KMS-11 (cell line): ENCODE measurements around the gene CHRNB2.
A peak's percentile ranks its signal among the peaks of the same experiment; 100 is the strongest.

ENCODE experiments used
- H2AFZ ChIP-seq: fragments of 200-600 bp; sonication (generic); 2 replicates; pipeline ENCODE4 v1.6.1; 2016; ENCODE audit warnings: antibody characterized with exemption, mixed run types, low read depth
- H3K27ac ChIP-seq: fragments of 200-600 bp; sonication (generic); 2 replicates; pipeline ENCODE4 v1.6.1; 2016; ENCODE audit warnings: mild to moderate bottlenecking, mixed run types
- H3K27me3 ChIP-seq: fragments of 200-600 bp; sonication (generic); 2 replicates; pipeline ENCODE4 v1.6.1; 2017; ENCODE audit warnings: mild to moderate bottlenecking, low read depth, mixed run types, moderate library complexity; ENCODE audit not compliant: insufficient read depth
- H3K36me3 ChIP-seq: fragments of 200-600 bp; sonication (generic); 2 replicates; pipeline ENCODE4 v1.6.1; 2017; ENCODE audit warnings: mild to moderate bottlenecking, mixed run types; ENCODE audit not compliant: insufficient read depth
- H3K4me1 ChIP-seq: fragments of 200-600 bp; sonication (generic); 2 replicates; pipeline ENCODE4 v1.6.1; 2016; ENCODE audit warnings: mild to moderate bottlenecking, low read depth, mixed run types; ENCODE audit not compliant: poor library complexity, severe bottlenecking
- H3K4me2 ChIP-seq: fragments of 200-600 bp; sonication (generic); 2 replicates; pipeline ENCODE4 v1.7.0; 2016; ENCODE audit warnings: mild to moderate bottlenecking, mixed run types
- H3K4me3 ChIP-seq: fragments of 200-600 bp; sonication (generic); IDR thresholded peaks from 2 replicates; pipeline ENCODE4 v1.6.1; 2017; ENCODE audit warnings: low read depth, low read length, mixed read lengths; ENCODE audit not compliant: insufficient read depth
- H3K79me2 ChIP-seq: fragments of 200-600 bp; sonication (generic); 2 replicates; pipeline ENCODE4 v1.6.1; 2016; ENCODE audit warnings: low read depth, mixed run types; ENCODE audit not compliant: insufficient read depth
- H3K9ac ChIP-seq: fragments of 200-600 bp; sonication (generic); 2 replicates; pipeline ENCODE4 v1.6.1; 2016; ENCODE audit warnings: mild to moderate bottlenecking, mixed run types
- H4K20me1 ChIP-seq: fragments of 200-600 bp; sonication (generic); 2 replicates; pipeline ENCODE4 v1.6.1; 2016; ENCODE audit warnings: mild to moderate bottlenecking, mixed run types; ENCODE audit not compliant: insufficient read depth
- TF ChIP-seq, protein P1 (sequence below): fragments of 200-600 bp; sonication (generic); conservative IDR thresholded peaks from 2 replicates; pipeline ENCODE4 v1.6.1; 2017; ENCODE audit warnings: low read depth, mild to moderate bottlenecking, antibody characterized with exemption, low read length, moderate library complexity, mixed read lengths

CHRNB2 gene

DNA sequence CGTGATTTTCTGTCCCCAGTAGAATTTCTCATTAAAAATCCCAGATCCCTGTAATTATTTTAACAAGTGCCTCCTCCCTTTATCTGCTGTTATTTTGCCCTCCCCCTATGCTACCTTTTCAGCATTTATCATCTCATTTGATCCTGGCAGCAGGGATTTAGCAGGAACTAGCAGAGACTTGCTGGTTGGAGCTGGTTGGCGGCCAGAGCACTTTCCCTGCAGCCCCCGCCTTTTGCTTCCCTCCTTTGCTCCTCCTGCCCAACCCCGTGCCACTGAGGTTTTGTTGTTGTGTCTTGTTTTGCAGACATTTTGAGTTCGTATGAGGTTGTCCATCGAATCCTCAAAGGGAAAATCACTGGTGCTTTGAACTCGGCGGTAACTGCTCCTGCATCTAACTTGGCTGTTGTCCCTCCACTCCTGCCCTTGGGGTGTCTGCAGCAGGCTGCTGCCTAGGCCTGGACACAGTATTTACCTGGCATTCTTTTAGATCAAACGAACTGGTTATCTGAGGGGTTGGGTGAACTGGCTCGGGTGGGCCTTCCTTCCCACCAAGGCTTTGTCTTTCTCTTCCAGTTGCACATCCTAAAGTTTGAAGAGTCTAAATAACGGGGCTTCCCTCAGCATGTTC, 20.4 kb upstream of the CHRNB2 start:
- H3K36me3 ChIP-seq, result peaks cover 17% of the 10 kb centered on the region; the same call in 1 of the 2 replicates
- H3K4me1 ChIP-seq, result peaks cover 31% of the 10 kb centered on the region
- no peak overlapping the region for H3K4me2 ChIP-seq
- H2AFZ ChIP-seq, result no peak overlapping the region
- peaks cover 3% of the 10 kb centered on the region; the same call in 1 of the 2 replicates for H3K27me3 ChIP-seq
- H4K20me1 ChIP-seq, result no peaks in the 10 kb centered on the region
- H3K4me3 ChIP-seq, result no peak overlapping the region
- TF ChIP-seq, protein P1, sequence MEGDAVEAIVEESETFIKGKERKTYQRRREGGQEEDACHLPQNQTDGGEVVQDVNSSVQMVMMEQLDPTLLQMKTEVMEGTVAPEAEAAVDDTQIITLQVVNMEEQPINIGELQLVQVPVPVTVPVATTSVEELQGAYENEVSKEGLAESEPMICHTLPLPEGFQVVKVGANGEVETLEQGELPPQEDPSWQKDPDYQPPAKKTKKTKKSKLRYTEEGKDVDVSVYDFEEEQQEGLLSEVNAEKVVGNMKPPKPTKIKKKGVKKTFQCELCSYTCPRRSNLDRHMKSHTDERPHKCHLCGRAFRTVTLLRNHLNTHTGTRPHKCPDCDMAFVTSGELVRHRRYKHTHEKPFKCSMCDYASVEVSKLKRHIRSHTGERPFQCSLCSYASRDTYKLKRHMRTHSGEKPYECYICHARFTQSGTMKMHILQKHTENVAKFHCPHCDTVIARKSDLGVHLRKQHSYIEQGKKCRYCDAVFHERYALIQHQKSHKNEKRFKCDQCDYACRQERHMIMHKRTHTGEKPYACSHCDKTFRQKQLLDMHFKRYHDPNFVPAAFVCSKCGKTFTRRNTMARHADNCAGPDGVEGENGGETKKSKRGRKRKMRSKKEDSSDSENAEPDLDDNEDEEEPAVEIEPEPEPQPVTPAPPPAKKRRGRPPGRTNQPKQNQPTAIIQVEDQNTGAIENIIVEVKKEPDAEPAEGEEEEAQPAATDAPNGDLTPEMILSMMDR, result no peak
- H3K27ac ChIP-seq, result no peak overlapping the region
- H3K79me2 ChIP-seq, result no peaks in the 10 kb centered on the region
- no peak overlapping the region for H3K9ac ChIP-seq

GRCh38 chr1:154548028-154548427, 19.6 kb upstream of the CHRNB2 start:
- TF ChIP-seq, protein P1, result no peak
- no peak overlapping the region for H3K4me3 ChIP-seq
- peaks cover 39% of the 10 kb centered on the region for H3K4me1 ChIP-seq
- H3K27me3 ChIP-seq, result peaks cover 3% of the 10 kb centered on the region; the same call in 1 of the 2 replicates
- no peak overlapping the region for H3K27ac ChIP-seq
- no peaks in the 10 kb centered on the region for H4K20me1 ChIP-seq
- H3K79me2 ChIP-seq, result no peaks in the 10 kb centered on the region
- H2AFZ ChIP-seq, result no peak overlapping the region
- no peak overlapping the region for H3K9ac ChIP-seq
- H3K4me2 ChIP-seq, result no peak overlapping the region
- peaks cover 25% of the 10 kb centered on the region for H3K36me3 ChIP-seq

- Histone ChIP-seq H3K4me3 (no peak overlapping the region), H3K79me2 (no peaks in the 10 kb centered on the region; the same call in 1 of the 2 replicates), H2AFZ (no peak overlapping the region), H3K4me2 (no peak overlapping the region), H4K20me1 (no peaks in the 10 kb centered on the region), H3K4me1 (peaks cover 49% of the 10 kb centered on the region), H3K27ac (no peak overlapping the region), H3K9ac (no peak overlapping the region), H3K36me3 (peaks cover 38% of the 10 kb centered on the region), H3K27me3 (no peaks in the 10 kb centered on the region)
- TF ChIP-seq, protein P1, result no peak
Measured at GRCh38 chr1:154549202-154549770, 18.3 kb upstream of the CHRNB2 start.

DNA sequence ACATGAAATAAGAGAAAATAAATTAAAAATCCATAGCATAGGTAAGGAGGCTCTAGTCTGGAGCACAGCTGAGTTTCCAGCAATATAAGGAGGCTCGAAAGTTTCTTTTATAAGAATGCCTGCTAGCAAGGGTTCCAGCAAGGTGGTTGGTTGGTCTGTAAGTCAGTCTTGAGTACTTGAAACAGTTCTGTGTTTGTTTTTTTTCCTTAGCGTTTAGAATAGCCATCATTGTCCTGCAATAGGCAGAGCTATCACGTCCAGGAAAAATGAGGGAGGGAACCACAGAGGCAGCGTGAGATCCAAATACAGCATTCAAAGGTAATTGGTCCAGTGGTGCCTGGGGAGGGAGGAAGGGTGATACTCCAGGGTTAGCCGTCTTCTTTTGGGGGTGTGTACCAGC, 17.5 kb upstream of the CHRNB2 start:
- no peaks in the 10 kb centered on the region; the same call in 1 of the 2 replicates for H3K79me2 ChIP-seq
- no peaks in the 10 kb centered on the region for H4K20me1 ChIP-seq
- H3K27me3 ChIP-seq, result no peaks in the 10 kb centered on the region
- H3K4me2 ChIP-seq, result no peak overlapping the region; the same call in 1 of the 2 replicates
- H2AFZ ChIP-seq, result no peak overlapping the region
- TF ChIP-seq, protein P1, result no peak
- peak overlapping the region; percentile 55 for H3K4me3 ChIP-seq
- peaks cover 50% of the 10 kb centered on the region for H3K4me1 ChIP-seq
- H3K9ac ChIP-seq, result no peak overlapping the region
- H3K27ac ChIP-seq, result no peak overlapping the region
- H3K36me3 ChIP-seq, result peaks cover 42% of the 10 kb centered on the region
